HCT116 (cell line): Measurements from ENCODE around the gene THBS3. TPM values are rescaled to one million over a fixed set of nuclear protein-coding genes. Genes with fewer than 3 reads are reported as not detected.

Experiments used
- ATAC-seq: fragments of 200-7000 bp; cut with Tn5 transposase; 2 replicates; pipeline ENCODE4 v1.9.1; 2020; ENCODE audit warnings: mild to moderate bottlenecking, moderate library complexity
- BruUV-seq: library from RNA; stranded (reverse); fragments of 400-500 nt; replicated peaks from 2 replicates; lab custom pipeline; 2021; lab: Mats Ljungman, UMichigan
- CTCF ChIA-PET: fragments of 300-600 bp; sonication (Branson Sonifier 250); formaldehyde crosslinking; loops from one replicate; lab custom pipeline; 2021; ENCODE audit warnings: antibody characterized with exemption; lab: Charles Lee
- POLR2A ChIA-PET: fragments of 300-600, 350-600 bp; sonication (Branson Sonifier 250); formaldehyde crosslinking; loops from one replicate; lab custom pipeline; 2021; ENCODE audit warnings: antibody characterized with exemption; lab: Charles Lee
- RAD21 ChIA-PET, 2 experiments: fragments of 300-600 bp; sonication (Branson Sonifier 250); formaldehyde crosslinking; loops; one replicate each; lab custom pipeline; 2023; ENCODE audit warnings: low total read pairs in 2 of 2; ENCODE audit not compliant: uncharacterized antibody in 2 of 2, unreplicated experiment in 2 of 2, low non-redundant PET in 1 of 2; lab: Charles Lee
- DNase-seq: peaks from one replicate; pipeline ENCODE4 v3.0.0-alpha.2; 2010; ENCODE audit warnings: low read depth, low spot score
- H2AFZ ChIP-seq: fragments of 200-600 bp; shearing (Covaris generic), sonication (generic); 2 replicates; pipeline ENCODE4 v1.6.1; 2017; ENCODE audit warnings: low read depth, mixed run types, mixed read lengths, antibody characterized with exemption, low read length; ENCODE audit not compliant: poor library complexity, severe bottlenecking
- H3K27ac ChIP-seq: 2 replicates; pipeline ENCODE4 v1.5.1; 2012; ENCODE audit warnings: low read depth, low read length
- H3K27me3 ChIP-seq: fragments of 200-600 bp; sonication (generic); 2 replicates; pipeline ENCODE4 v1.6.1; 2016; ENCODE audit warnings: mixed run types, low read length, mixed read lengths; ENCODE audit not compliant: insufficient read depth
- H3K36me3 ChIP-seq, 2 experiments: fragments of 200-500 bp in 1 of 2; fragments of 200-600 bp in 1 of 2; sonication (Bioruptor generic) in 1 of 2; sonication (generic) in 1 of 2; 2 replicates each; pipeline versions ENCODE4 v1.5.1 to v1.6.1; 2014 to 2016; ENCODE audit warnings: low read length in 2 of 2, inconsistent platforms in 1 of 2, mixed read lengths in 1 of 2, mixed run types in 1 of 2; ENCODE audit not compliant: insufficient read depth in 2 of 2, control insufficient read depth in 1 of 2
- H3K4me1 ChIP-seq, 2 experiments: fragments of 200-600 bp in 1 of 2; sonication (generic) in 1 of 2; 2 replicates each; pipeline versions ENCODE4 v1.5.1 to v1.6.1; 2012 to 2017; ENCODE audit warnings: low read length in 2 of 2, inconsistent platforms in 1 of 2, mild to moderate bottlenecking in 1 of 2, mixed read lengths in 1 of 2, mixed run types in 1 of 2, moderate library complexity in 1 of 2; ENCODE audit not compliant: insufficient read depth in 2 of 2, control insufficient read depth in 1 of 2
- H3K4me2 ChIP-seq: fragments of 200-600 bp; sonication (generic); 2 replicates; pipeline ENCODE4 v1.6.1; 2017; ENCODE audit warnings: mixed run types, low read length, mixed read lengths
- H3K4me3 ChIP-seq, 2 experiments: fragments of 200-600 bp in 1 of 2; sonication (generic) in 1 of 2; replicated peaks in 1 of 2; 2 replicates each; pipeline ENCODE4 v1.5.1; 2011 to 2016; ENCODE audit warnings: low read length in 2 of 2, control low read depth in 1 of 2, low read depth in 1 of 2, mild to moderate bottlenecking in 1 of 2, mixed read lengths in 1 of 2, mixed run types in 1 of 2
- H3K79me2 ChIP-seq: fragments of 200-600 bp; sonication (generic); 2 replicates; pipeline ENCODE4 v1.6.1; 2017; ENCODE audit warnings: mild to moderate bottlenecking, mixed run types, low read length, moderate library complexity, mixed read lengths; ENCODE audit not compliant: insufficient read depth
- H3K9ac ChIP-seq: fragments of 200-600 bp; sonication (generic); 2 replicates; pipeline ENCODE4 v1.6.1; 2016; ENCODE audit warnings: low read length, mixed read lengths
- H3K9me2 ChIP-seq: fragments of 200-600 bp; sonication (generic), shearing (Covaris generic); 2 replicates; pipeline ENCODE4 v1.6.1; 2017; ENCODE audit warnings: mixed run types, mild to moderate bottlenecking, moderate library complexity; ENCODE audit not compliant: insufficient read depth
- H3K9me3 ChIP-seq, 2 experiments: fragments of 200-500 bp in 1 of 2; fragments of 200-600 bp in 1 of 2; sonication (Bioruptor generic) in 1 of 2; sonication (generic) in 1 of 2; 2 replicates each; pipeline ENCODE4 v1.6.1; 2014 to 2017; ENCODE audit warnings: low read length in 2 of 2, mixed read lengths in 2 of 2, inconsistent platforms in 1 of 2, low read depth in 1 of 2, mild to moderate bottlenecking in 1 of 2, mixed run types in 1 of 2, moderate library complexity in 1 of 2; ENCODE audit not compliant: control insufficient read depth in 1 of 2, insufficient read depth in 1 of 2
- H4K20me1 ChIP-seq: fragments of 200-600 bp; sonication (generic), shearing (Covaris generic); 2 replicates; pipeline ENCODE4 v1.6.1; 2017; ENCODE audit warnings: mixed run types, mild to moderate bottlenecking, moderate library complexity; ENCODE audit not compliant: insufficient read depth
- JUND ChIP-seq: IDR thresholded peaks from 2 replicates; pipeline ENCODE4 v1.6.1; 2012
- POLR2A ChIP-seq: IDR thresholded peaks from 2 replicates; pipeline ENCODE4 v1.7.0; 2011; ENCODE audit warnings: borderline replicate concordance; ENCODE audit not compliant: insufficient read depth, insufficient read length; ENCODE audit errors: extremely low read depth
- POLR2AphosphoS5 ChIP-seq: IDR thresholded peaks from 2 replicates; pipeline ENCODE4 v1.6.1; 2011; ENCODE audit warnings: mild to moderate bottlenecking, low read depth, low read length, moderate library complexity
- RAD21 ChIP-seq: IDR thresholded peaks from 2 replicates; pipeline ENCODE4 v1.6.1; 2012; ENCODE audit warnings: low read depth, mild to moderate bottlenecking
- SIN3A ChIP-seq: IDR thresholded peaks from 2 replicates; pipeline ENCODE4 v1.6.1; 2012; ENCODE audit warnings: low read depth
- SP1 ChIP-seq: IDR thresholded peaks from 2 replicates; pipeline ENCODE4 v1.6.1; 2012; ENCODE audit warnings: low read depth
- TCF7L2 ChIP-seq: IDR thresholded peaks from 2 replicates; pipeline ENCODE4 v1.7.0; 2011; ENCODE audit warnings: borderline replicate concordance, inconsistent platforms; ENCODE audit not compliant: insufficient read depth, insufficient read length; ENCODE audit errors: extremely low read depth
- YY1 ChIP-seq: IDR thresholded peaks from 2 replicates; pipeline ENCODE4 v1.6.1; 2011; ENCODE audit warnings: low read length, low read depth, moderate library complexity, mild to moderate bottlenecking; ENCODE audit not compliant: insufficient replicate concordance; ENCODE audit errors: extremely low read depth
- ZFX ChIP-seq: fragments of 450-650 bp; IDR thresholded peaks from 2 replicates; pipeline ENCODE4 v1.6.1; 2017
- ZNF274 ChIP-seq: fragments of 200-500 bp; sonication (Bioruptor generic); IDR thresholded peaks from 2 replicates; pipeline ENCODE4 v1.6.1; 2014; ENCODE audit warnings: mild to moderate bottlenecking, low read depth, low read length, inconsistent platforms
- intact Hi-C: fragments of 100-400 bp; cut with micrococcal nuclease; formaldehyde crosslinking; loops from 2 replicates; pipeline ENCODE4 v1.10.0; 2022
- total RNA-seq: library from RNA; stranded (reverse); gene quantifications from one replicate; pipeline ENCODE4 v1.2.1, GENCODE V29; 2021; ENCODE audit not compliant: unreplicated experiment
- TF ChIP-seq, protein P1 (sequence below), 3 experiments: fragments of 200-600 bp in 1 of 3; sonication (generic) in 1 of 3; IDR thresholded peaks in 2 of 3; conservative IDR thresholded peaks in 1 of 3; 2 replicates each; pipeline ENCODE4 v1.5.1; 2012 to 2017; ENCODE audit warnings: low read depth in 2 of 3, low read length in 2 of 3, antibody characterized with exemption in 1 of 3, borderline replicate concordance in 1 of 3, control low read depth in 1 of 3, mild to moderate bottlenecking in 1 of 3, mixed read lengths in 1 of 3, mixed run types in 1 of 3, moderate library complexity in 1 of 3; ENCODE audit not compliant: insufficient read depth in 1 of 3
- TF ChIP-seq, protein P2 (sequence below): IDR thresholded peaks from 2 replicates; pipeline ENCODE4 v1.6.1; 2012
- TF ChIP-seq, protein P3 (sequence below): IDR thresholded peaks from 2 replicates; pipeline ENCODE4 v1.6.1; 2012
- TF ChIP-seq, protein P4 (sequence below): IDR thresholded peaks from 2 replicates; pipeline ENCODE4 v1.6.1; 2011; ENCODE audit warnings: mild to moderate bottlenecking, low read length, moderate library complexity; ENCODE audit not compliant: insufficient replicate concordance; ENCODE audit errors: extremely low read depth
- TF ChIP-seq, protein P5 (sequence below): IDR thresholded peaks from 2 replicates; pipeline ENCODE4 v1.6.1; 2012; ENCODE audit warnings: low read depth

Gene THBS3
- total RNA-seq, 1 experiment from 2014 or later = 15.9 TPM

DNA sequence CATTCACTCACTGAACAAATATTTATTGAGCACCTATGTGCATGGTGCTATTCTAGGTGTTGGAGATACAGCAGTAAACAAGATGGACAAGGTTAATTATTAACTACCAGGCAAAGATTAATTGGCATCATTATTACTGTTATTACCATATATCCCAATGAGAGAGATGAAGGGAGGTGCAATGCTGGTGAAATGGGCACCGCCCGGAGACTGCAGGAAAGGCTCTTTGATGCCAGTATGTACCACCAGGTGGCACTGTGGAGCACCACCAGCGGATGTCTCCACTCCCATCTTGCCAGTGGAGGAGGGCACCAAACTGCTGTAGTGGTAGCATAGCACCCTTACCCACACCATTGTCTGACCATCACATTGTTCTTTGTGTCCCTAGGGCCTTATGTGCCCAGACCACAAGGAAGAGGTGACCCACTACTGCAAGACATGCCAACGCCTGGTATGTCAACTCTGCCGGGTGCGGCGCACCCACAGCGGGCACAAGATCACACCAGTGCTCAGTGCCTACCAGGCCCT lies 31.1 kb downstream of the THBS3 start:
- no peaks in the 10 kb centered on the region for H3K9me3 ChIP-seq
- ChIA-PET POLR2A (interaction anchor here (1.0 to 2.5 kb wide), 3 partner anchors 17 to 65 kb away, joined by 3 to 15 read pairs (median 4); a partner anchor contains a TSS), CTCF (interaction anchor here (1.0 to 4.6 kb wide), 7 partner anchors 10 to 148 kb away, joined by 3 to 71 read pairs (median 5); no protein-coding TSS in a partner anchor), RAD21 (interaction anchor here in 1 of 2 experiments (0.5 to 1.1 kb wide), 2 partner anchors 16 to 17 kb away, joined by 3 read pairs; no protein-coding TSS in a partner anchor)
- H3K27ac ChIP-seq = no peak overlapping the region; the same call in 1 of the 2 replicates
- no peak overlapping the region for H3K4me2 ChIP-seq
- intact Hi-C loops = loop anchor here (2.0 to 10.0 kb wide), 2 partner anchors 148 to 416 kb away; partner anchors contain the start of gene RUSC1
- H3K79me2 ChIP-seq = peaks cover 15% of the 10 kb centered on the region
- ATAC-seq (peak; percentile 56), DNase-seq (peak; percentile 50)
- H3K9me2 ChIP-seq = no peaks in the 10 kb centered on the region
- TF ChIP-seq TCF7L2 (peak; percentile 58), YY1 (no peak), ZFX (no peak), POLR2A (no peak), RAD21 (no peak), JUND (no peak), SIN3A (no peak), SP1 (no peak), ZNF274 (no peak), POLR2AphosphoS5 (no peak)
- TF ChIP-seq, protein P1, sequence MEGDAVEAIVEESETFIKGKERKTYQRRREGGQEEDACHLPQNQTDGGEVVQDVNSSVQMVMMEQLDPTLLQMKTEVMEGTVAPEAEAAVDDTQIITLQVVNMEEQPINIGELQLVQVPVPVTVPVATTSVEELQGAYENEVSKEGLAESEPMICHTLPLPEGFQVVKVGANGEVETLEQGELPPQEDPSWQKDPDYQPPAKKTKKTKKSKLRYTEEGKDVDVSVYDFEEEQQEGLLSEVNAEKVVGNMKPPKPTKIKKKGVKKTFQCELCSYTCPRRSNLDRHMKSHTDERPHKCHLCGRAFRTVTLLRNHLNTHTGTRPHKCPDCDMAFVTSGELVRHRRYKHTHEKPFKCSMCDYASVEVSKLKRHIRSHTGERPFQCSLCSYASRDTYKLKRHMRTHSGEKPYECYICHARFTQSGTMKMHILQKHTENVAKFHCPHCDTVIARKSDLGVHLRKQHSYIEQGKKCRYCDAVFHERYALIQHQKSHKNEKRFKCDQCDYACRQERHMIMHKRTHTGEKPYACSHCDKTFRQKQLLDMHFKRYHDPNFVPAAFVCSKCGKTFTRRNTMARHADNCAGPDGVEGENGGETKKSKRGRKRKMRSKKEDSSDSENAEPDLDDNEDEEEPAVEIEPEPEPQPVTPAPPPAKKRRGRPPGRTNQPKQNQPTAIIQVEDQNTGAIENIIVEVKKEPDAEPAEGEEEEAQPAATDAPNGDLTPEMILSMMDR (IDR thresholded peaks at IDR 0.05 in 2 of 3, conservative IDR thresholded peaks at IDR 0.05 in 1 of 3; ENCODE audit: borderline replicate concordance in 1 of 3, insufficient read depth in 1 of 3, low read depth in 2 of 3, low read length in 2 of 3) = peak in 2 of 3 experiments; percentile 93 to 94; a peak in 4 of 6 replicates
- TF ChIP-seq, protein P2, sequence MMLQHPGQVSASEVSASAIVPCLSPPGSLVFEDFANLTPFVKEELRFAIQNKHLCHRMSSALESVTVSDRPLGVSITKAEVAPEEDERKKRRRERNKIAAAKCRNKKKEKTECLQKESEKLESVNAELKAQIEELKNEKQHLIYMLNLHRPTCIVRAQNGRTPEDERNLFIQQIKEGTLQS = no peak
- TF ChIP-seq, protein P3, sequence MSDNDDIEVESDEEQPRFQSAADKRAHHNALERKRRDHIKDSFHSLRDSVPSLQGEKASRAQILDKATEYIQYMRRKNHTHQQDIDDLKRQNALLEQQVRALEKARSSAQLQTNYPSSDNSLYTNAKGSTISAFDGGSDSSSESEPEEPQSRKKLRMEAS = no peak
- TF ChIP-seq, protein P4, sequence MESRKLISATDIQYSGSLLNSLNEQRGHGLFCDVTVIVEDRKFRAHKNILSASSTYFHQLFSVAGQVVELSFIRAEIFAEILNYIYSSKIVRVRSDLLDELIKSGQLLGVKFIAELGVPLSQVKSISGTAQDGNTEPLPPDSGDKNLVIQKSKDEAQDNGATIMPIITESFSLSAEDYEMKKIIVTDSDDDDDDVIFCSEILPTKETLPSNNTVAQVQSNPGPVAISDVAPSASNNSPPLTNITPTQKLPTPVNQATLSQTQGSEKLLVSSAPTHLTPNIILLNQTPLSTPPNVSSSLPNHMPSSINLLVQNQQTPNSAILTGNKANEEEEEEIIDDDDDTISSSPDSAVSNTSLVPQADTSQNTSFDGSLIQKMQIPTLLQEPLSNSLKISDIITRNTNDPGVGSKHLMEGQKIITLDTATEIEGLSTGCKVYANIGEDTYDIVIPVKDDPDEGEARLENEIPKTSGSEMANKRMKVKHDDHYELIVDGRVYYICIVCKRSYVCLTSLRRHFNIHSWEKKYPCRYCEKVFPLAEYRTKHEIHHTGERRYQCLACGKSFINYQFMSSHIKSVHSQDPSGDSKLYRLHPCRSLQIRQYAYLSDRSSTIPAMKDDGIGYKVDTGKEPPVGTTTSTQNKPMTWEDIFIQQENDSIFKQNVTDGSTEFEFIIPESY = no peak
- TF ChIP-seq, protein P5, sequence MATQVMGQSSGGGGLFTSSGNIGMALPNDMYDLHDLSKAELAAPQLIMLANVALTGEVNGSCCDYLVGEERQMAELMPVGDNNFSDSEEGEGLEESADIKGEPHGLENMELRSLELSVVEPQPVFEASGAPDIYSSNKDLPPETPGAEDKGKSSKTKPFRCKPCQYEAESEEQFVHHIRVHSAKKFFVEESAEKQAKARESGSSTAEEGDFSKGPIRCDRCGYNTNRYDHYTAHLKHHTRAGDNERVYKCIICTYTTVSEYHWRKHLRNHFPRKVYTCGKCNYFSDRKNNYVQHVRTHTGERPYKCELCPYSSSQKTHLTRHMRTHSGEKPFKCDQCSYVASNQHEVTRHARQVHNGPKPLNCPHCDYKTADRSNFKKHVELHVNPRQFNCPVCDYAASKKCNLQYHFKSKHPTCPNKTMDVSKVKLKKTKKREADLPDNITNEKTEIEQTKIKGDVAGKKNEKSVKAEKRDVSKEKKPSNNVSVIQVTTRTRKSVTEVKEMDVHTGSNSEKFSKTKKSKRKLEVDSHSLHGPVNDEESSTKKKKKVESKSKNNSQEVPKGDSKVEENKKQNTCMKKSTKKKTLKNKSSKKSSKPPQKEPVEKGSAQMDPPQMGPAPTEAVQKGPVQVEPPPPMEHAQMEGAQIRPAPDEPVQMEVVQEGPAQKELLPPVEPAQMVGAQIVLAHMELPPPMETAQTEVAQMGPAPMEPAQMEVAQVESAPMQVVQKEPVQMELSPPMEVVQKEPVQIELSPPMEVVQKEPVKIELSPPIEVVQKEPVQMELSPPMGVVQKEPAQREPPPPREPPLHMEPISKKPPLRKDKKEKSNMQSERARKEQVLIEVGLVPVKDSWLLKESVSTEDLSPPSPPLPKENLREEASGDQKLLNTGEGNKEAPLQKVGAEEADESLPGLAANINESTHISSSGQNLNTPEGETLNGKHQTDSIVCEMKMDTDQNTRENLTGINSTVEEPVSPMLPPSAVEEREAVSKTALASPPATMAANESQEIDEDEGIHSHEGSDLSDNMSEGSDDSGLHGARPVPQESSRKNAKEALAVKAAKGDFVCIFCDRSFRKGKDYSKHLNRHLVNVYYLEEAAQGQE = no peak
- H3K27me3 ChIP-seq = no peaks in the 10 kb centered on the region
- H3K4me1 ChIP-seq = peaks cover 7 to 42% of the 10 kb centered on the region in 2 experiments; a peak in 3 of 4 replicates
- H3K9ac ChIP-seq = no peak overlapping the region
- H3K4me3 ChIP-seq = no peak overlapping the region
- no peak overlapping the region for H2AFZ ChIP-seq
- no TSS peak for BruUV-seq
- H3K36me3 ChIP-seq = no peaks in the 10 kb centered on the region; a peak in 1 of 4 replicates
- no peaks in the 10 kb centered on the region for H4K20me1 ChIP-seq
